CD4-positive, alpha-beta T cell treated with Interleukin-17A for 1 hour (primary cell): ENCODE measurements around the gene ACACB.

Experiments used
- DNase-seq: peaks from one replicate; pipeline ENCODE4 v3.0.0-alpha.2; 2020

Gene ACACB

GRCh38 chr12:109286652-109287051, 170.3 kb downstream of the ACACB start:
- no peak for DNase-seq

DNA sequence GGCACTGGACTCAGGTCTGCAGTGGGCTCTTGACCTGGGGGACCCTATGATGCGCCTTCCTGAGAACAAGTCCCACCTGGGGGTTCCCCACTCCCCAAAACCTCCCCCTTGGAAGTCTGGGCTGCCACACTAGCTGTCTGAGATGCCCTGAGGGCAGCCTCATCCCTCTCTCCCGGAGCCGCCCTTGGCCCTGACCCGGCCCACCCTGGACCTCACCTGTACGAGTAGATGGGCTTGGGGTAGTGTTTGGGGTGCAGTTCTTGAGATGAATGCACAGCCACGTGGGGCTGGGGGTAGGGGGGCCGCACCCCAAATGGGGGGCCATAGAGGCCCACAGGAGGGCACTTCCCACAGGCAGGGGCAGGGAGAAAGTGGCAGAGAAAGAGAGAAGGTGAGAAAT, 170.8 kb downstream of the ACACB start:
- DNase-seq: no peak

GRCh38 chr12:109287811-109288469, 171.6 kb downstream of the ACACB start:
- DNase-seq: no peak

DNA sequence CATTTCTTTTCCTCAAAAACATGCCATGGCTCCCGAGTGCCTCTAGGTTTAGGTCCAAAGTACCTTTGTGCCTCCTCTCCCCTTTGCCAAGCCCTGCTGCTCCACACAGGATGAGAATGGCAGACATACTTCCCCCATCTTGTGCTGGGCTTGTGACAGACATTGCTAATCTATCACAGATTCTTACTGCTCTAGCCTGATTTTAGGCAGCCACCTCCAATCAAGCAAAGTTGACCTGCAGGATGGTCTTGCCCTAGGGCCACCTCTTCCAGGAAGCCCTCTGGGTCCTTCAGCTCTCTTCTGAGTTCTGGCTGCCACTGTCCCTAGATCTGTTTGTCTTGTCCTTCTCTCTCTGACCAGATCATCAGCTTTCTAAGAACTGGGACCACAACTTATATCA, 172.2 kb downstream of the ACACB start:
- DNase-seq: no peak

DNA sequence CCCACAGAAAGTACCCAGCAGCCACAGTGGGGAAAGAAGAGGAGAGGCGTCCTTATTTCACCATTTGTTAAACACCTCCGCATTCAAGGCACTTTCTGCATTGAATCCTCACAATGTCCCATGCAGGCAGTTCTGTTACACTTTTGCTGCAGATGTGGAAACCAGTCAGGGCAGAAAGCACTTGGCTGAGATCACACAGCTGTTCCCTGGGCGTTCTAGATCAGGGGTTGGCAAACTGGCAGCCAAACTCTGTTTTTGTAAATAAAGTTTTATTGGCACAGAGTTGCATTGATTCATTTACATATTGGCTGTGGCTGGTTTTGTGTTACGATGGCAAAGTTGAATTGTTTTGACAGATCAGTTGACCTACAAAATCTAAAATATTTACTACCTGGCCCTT, 172.6 kb downstream of the ACACB start:
- DNase-seq: no peak

- no peak for DNase-seq
Observed at GRCh38 chr12:109289551-109289950, 173.2 kb downstream of the ACACB start.

DNA sequence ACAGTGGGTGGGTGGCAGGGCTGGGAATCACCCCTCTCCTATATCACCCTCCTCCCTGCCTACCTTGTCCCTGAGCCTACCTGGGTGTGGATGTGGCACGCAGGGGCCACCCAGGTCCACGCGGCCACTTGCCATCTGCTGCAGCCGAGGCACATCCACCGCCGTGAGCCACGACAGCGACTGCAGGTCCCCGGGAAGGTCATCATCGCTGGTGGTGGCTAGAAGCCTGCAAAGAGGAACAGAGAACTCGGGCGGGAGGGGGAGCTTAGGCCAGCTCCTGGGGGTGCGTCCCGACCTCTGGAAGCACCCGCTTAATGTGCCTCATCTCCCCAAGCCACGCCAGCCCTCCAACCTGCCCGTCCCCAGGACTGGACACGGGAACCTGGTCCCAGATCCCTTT, 173.7 kb downstream of the ACACB start:
- DNase-seq: no peak

DNA sequence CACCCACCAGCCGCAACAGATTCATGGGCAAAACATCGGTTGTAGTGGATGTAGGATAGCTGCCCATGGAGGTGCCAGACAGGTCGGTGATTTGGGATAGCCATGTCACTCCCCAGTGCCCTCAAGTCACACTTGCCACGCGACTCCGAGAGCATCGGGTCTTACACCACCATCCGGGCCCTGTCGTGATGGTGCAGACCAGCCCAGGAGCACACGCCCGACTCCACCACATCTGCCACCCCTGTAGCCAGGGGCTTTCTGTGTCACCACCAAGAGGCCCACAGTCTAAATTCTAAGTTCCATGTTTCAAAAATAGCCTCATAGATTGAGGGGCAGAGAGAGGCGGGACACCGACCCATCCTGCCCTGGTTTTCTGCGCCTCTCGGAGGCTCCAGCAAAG, 174.7 kb downstream of the ACACB start:
- DNase-seq: no peak

- DNase-seq: no peak
Observed at GRCh38 chr12:109291521-109292341, 175.3 kb downstream of the ACACB start.

DNA sequence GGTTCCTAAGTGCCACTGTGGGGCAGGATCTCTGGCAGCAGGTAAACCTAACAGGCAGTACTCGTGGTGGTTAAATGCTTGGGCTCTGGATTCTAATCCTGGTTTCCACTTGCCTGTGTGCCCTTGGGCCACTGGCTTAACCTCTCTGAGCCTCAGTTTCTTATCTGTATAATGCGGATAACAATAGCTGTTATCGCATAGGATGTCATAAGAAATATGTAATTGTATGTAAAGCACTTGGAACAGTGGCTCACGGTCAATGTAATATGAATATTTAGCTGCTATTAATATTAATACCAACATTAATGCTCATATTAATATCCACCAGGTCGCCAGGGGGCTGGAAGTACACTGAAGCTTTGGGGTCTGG, 175.9 kb downstream of the ACACB start:
- DNase-seq: no peak

DNA sequence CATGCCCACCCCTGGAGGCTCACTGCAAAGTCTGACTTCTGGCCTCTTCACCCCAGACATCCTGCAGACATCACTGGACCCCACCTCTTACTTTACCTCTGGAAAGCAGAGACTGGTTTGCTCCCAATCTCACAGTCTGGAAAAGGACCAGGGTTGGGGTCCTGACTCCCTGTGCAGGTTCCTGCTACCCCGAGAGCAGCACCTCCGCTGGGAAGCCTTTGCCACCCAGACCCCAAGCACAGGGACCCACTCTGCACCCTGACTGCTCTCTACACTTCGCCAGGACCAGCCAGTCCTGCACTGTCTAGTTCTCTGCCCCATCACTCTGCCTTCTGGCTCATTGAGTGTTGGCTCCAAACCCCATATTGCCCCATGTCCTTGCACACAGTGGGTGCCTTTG, 176.7 kb downstream of the ACACB start:
- no peak for DNase-seq

DNA sequence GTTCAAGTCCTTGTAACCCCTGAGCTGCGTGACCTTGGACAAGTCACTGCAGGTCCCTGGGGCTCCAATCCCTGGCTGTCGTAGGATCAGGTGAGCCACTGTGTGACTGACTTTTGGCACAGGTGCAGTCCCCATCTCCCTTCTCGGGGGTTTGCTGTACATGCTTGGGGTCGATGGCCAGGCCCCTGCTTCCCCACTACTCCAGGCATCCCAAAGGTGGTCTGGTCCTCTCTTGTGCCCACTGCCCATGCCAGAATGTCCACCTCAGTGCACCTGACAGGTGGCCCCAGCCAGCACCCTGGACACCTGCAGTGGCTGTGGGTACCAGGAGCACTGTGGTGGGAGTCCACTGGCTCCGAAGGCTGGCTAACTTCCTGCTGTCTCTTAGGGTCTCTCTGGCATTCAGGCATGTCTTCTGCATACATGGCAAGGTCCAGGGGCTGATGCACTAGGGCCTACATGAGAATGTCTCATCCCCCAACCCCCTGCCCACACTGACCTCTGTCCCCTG, 178.0 kb downstream of the ACACB start:
- no peak for DNase-seq

DNA sequence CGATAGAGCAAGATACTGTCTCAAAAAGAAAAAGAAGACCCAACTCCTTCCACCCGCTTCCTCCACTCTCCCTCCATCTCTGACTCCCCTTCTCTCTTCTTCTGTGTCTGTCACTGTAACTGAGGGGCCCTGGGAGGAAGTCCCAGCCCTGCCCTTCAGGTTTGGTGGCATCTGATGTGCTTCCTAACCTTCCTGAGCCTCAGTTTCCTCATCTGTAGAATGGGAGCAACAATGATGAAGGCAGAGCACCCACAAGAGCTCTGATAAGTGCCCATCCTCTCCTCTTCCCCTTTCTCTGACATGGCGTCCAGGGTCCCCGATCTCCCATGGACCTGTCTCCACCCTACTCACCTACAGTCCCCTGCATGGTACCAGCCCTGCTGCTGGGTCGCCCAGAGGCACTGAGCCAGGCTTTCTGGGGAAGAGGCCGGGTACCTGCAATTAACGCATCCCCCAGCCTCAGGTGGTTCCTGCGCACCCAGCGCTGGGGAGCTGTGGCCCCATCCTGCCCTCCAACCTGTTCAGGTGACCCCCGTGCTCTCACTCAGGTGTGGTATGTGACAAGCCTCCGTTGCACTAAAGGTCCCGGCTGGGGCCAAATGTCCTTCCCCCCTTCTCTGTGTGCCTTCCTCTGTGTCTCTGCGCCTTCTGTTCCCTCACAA, 179.5 kb downstream of the ACACB start:
- no peak for DNase-seq

GRCh38 chr12:109296431-109296830, 180.0 kb downstream of the ACACB start:
- no peak for DNase-seq

DNA sequence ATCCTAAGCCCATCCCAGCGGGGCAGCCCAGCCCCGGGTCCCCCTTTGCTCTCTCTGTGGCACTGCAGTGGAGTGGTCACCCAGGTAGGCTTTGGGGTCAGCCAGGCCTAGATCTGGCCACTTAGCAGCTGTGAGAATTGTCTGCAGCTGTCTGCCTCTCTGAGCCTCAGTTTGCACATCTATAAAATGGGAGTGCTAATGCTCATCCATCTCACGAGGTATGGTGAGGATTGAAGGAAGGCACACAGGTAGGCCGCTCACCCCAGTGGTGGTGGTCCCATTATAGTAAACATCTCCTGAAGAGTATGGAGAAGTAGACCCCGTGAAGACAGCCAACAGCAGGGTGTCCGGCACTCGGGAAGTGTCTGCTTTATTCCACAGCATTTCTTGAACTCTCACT, 183.5 kb downstream of the ACACB start:
- DNase-seq: no peak

DNA sequence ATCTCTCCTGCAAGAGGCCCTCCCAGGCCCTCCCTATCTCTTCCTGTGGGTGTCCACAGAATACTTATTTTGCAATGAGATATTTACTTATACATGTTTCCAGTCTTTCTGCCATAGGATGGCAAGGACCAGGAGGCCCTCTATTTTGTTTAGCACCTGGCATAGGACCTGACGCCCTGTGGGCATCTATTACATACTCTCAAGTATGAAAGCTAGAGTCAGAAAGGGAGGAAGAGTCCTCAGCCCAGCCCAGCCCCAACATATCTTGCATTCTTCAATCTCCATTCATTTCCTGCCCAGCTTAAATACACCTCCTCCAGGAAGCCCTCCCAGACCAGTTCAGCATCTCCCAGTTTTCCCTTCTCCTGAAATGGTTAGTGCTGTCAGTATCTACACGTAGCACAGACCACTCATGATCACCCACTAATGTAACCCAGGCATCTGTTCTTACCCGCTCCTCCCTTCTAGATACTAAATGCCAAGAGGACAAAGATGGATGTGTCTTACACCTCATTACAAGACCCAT, 185.3 kb downstream of the ACACB start:
- DNase-seq: no peak

DNA sequence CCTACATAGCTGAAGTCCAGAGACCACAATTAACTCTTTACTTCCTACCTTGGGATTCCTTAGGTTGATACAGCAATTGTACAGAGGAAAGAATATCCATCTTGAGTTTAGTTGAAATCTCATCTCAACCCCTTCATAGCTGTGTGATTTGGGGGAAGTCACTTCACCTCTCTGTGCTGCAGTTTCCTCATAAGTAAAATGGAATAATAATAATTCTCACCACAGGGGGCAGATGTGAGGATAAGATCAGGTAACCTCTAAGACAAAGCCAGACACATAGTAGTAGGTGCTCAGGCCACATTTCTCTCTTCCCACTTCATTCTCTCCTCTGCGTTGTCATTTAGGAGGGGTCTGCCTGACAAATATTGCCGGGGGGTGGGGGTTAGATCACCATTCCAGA, 186.0 kb downstream of the ACACB start:
- DNase-seq: no peak

DNA sequence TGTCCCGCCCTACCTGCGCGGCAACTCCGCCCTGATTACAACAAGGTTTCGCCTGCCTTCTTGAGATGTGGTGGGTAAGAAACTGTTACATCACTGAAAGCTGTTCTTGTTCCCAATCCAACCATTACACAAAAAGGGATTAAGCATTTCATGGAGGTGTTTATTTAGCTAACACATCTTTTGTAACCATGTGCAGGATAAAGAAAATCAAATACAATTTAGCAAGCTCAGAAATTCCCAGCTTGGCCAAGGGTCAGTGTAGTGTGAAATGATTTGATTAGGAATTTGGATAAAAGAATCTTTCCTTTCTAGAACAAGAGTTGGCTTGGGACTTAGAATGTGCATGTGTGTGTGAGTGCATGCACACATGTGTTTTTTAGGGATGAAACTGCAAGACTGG, 186.4 kb downstream of the ACACB start:
- no peak for DNase-seq

GRCh38 chr12:109304485-109304884, 188.1 kb downstream of the ACACB start:
- no peak for DNase-seq

- DNase-seq: no peak
Observed at GRCh38 chr12:109305547-109305946, 189.2 kb downstream of the ACACB start.

DNA sequence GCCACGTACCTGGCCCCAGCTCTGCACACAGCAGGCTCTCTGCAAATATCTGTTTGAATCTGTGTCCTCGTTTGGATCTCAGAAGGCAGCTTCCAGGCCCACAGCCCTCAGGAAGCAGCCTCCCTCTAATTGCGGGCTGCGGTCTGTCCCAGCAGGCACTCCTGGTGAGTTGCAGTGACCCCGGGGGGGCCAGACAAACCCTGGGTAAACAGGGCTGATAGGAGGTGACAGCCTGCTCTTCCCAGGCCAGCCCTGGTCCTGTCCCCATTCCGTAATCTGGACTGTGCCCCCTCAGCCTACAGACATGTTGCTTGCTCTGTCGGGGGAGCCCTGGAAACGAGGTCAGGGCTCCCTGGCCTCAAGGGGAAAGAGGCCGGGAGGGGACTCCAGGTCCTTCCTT, 190.7 kb downstream of the ACACB start:
- no peak for DNase-seq

GRCh38 chr12:109308534-109309380, 192.4 kb downstream of the ACACB start, which contains the start of gene FOXN4:
TSS of gene FOXN4 (minus strand) at chr12:109309284. CDS start at chr12:109308321, 963 bp downstream.
- no peak for DNase-seq
